ENCODE data around the gene BID.

BID gene

GRCh38 chr22:17780741-17781318 lies 6.6 kb upstream of the BID start:
- no peak for TF ChIP-seq CTCF (IDR thresholded peaks at IDR 0.05)

- no peak for TF ChIP-seq CTCF (IDR thresholded peaks at IDR 0.05)
Measured at GRCh38 chr22:17780116-17780740, 6.0 kb upstream of the BID start.

- TF ChIP-seq CTCF (IDR thresholded peaks at IDR 0.05): no peak
Measured at GRCh38 chr22:17779286-17780115, 5.2 kb upstream of the BID start.

GRCh38 chr22:17778412-17778976 lies 4.2 kb upstream of the BID start:
- TF ChIP-seq CTCF (IDR thresholded peaks at IDR 0.05): no peak

GRCh38 chr22:17777717-17778044 lies 3.4 kb upstream of the BID start:
- TF ChIP-seq CTCF (IDR thresholded peaks at IDR 0.05): no peak

- no peak for TF ChIP-seq CTCF (IDR thresholded peaks at IDR 0.05)
Measured at GRCh38 chr22:17777005-17777716, 2.9 kb upstream of the BID start.

- TF ChIP-seq CTCF (IDR thresholded peaks at IDR 0.05): no peak
Measured at GRCh38 chr22:17775781-17776465, 1.7 kb upstream of the BID start.
